SIG-M5 treated with dmso at 0.1 percent for 504 hours (cell line): ENCODE results near the gene PTP4A2.
A peak's percentile ranks its signal among the peaks of the same experiment; 100 is the strongest.
"Not testable (repeated sequence)": the region's sequence is repeated elsewhere in the genome, so short reads cannot be mapped to it uniquely, and the experiment has no call there.

Experiments
- DNase-seq: peaks from one replicate; lab custom pipeline; 2025; ENCODE audit not compliant: unreplicated experiment; lab: John Stamatoyannopoulos, UW

Gene PTP4A2

DNA sequence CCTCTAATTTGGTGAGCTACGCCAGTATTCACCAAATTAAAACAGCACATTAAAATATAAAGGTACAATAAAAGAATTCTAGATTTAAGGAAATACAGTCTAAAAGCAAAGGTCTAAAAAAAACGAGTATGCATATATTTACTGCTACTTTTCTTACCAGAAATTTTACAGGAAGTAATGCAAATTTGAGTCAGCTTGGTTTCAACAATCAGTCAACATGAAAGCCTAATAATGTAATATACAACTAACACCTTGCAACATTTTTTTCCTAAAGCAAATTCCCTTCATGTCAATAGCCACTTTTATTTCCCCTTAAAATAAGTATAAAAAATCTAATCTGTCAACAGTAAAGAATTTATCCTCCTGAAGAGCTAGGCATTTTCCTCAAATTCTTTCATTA, 11.9 kb downstream of the PTP4A2 start:
- DNase-seq: no peak

DNA sequence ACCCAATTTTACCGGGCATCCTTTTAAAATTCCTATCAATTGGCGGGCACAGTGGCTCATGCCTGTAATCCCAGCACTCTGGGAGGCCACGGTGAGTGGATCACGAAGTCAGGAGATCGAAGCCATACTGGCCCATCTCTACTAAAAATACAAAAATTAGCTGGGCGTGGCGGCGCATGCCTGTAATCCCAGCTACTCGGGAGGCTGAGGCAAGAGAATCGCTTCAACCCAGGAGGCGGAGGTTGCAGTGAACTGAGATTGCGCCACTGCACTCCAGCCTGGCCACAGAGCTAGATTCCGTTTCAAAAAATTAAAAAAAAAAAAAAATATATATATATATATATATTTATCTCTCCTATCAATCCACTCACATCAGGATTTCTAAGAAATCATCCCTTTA, 12.3 kb downstream of the PTP4A2 start:
- not testable (repeated sequence) for DNase-seq

DNA sequence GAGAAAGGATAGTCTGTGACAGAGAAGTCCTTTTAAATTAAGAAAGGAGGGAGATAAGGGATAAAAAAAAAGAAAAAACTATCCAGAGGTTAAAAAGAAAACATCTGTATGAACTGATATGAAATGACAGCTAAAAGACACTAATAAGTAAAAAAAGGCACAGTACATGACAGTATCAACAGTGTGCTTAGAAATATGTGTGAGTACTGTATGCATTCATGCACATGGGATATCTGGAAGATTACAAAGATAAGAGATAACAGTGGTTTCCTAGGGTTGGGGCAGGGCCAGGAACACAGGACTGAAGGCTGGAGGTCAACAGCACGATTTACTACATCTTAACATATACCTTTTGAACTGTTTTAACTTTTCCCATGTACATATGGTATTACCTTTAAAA, 13.3 kb downstream of the PTP4A2 start:
- no peak for DNase-seq

DNA sequence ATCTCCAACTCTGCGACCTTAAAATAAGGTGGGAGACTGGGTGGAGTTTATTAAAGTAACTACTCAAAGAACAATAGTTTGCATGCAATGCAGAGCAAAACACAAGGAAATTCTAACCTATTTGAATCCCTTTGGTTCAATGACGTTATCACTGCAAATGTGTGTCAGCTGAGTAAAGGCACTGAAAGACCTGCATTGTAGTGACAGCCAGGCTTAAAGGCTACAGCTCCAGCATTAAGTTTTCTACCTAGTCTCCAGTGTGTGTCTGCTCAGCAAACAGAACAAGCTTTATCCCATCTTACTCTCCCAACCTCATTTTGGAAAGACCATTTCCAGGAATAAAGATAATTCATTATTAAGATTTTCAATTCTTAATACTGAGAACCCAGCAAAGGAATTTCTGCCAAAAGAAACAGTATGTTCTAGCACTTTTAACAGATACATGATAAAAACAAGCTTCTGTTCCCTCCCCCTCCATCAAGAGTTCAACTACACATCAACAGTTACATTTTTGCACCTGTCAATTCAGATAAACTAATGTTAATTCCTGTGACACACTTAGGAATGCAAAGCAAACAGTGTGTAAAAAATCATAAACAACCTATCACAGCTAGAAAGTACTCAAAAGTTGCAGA, 14.2 kb downstream of the PTP4A2 start:
- no peak for DNase-seq

DNA sequence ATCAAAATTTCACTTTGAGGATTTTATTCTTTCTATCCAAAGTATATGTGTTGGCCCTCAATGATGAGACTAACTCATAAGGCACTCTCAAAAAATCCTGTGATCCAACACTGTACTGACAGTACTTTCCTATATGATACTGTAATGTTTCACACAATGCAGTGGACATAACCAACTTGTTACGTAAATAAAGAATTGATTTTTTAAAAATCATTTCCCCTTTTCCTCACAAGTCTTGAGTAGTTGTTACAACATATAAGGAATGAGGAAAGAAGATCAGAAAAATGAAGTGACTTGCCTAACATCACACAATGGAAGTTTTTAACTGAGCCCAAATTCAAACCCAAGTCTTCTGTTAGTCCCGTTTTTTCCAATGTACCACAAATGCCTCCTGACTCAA, 17.2 kb downstream of the PTP4A2 start:
- peak; percentile 75 for DNase-seq

DNA sequence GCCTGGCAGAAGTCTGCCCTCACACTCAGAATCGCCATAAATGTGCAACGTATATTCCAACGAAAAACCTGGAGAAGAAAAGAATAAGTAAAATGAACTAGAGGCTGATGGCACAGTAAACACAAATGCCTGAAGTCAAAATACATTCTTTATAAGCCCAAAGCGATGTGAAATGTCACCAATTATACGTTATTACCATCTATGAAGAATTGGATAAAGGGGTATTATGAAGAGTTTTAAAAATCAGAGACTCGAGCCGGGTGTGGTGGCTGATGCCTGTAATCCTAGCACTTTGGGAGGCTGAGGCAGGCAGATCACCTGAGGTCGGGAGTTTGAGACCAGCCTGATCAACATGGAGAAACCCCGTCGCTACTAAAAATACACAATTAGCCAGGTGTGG, 18.6 kb downstream of the PTP4A2 start:
- no peak for DNase-seq

DNA sequence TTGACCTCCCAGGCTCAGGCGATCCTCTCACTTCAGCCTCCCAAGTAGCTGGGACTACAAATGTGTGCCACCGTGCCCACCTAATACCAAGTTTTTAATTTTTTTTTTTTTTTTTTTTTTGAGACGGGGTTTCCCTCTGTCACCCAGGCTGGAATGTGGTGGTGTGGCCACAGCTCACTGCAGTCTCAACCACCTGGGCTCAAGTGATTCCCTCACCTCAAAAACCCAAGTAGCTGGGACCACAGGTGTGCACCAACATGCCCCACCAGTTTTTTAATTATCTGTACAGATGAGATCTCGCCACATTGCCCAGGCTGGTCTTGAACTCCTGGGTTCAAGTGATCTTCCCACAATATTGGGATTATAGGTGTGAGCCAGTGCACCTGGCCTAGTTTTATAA, 22.7 kb downstream of the PTP4A2 start:
- no peak for DNase-seq

DNA sequence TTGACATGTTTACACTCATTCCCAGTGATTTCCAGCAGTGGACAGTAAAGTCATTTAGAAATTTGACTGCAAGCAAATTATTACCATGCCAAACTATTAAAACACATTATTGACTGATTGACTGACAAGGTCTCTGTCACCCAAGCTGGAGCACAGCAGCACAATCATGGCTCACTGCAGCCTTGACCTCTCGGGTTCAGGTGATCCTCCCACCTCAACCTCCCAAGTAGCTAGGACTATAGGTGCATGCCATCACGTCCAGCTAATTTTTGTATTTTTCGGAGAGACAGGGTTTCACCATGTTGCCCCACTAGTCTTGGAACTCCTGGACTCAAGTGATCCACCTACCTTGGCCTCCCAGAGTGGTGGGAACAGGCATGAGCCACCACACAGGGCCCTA, 24.2 kb downstream of the PTP4A2 start:
- DNase-seq: no peak

DNA sequence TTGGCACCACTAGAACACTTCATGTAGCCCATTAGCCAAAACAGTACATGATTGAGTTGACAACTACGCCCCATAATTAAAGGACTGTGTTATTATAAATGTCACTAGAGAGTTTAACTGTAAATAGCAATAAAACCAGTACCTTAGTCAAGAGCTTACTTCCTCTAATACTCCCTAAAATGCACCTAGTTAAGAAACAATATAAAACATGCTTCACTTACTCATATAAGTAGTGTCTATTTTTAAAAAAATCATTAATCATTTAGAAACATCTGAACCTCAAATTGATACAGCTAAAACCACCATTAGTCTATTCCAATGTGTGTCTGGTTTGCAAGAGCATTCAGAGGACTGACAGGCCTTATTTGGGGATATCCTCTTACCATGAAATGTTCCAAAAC, 25.3 kb downstream of the PTP4A2 start:
- no peak for DNase-seq

DNA sequence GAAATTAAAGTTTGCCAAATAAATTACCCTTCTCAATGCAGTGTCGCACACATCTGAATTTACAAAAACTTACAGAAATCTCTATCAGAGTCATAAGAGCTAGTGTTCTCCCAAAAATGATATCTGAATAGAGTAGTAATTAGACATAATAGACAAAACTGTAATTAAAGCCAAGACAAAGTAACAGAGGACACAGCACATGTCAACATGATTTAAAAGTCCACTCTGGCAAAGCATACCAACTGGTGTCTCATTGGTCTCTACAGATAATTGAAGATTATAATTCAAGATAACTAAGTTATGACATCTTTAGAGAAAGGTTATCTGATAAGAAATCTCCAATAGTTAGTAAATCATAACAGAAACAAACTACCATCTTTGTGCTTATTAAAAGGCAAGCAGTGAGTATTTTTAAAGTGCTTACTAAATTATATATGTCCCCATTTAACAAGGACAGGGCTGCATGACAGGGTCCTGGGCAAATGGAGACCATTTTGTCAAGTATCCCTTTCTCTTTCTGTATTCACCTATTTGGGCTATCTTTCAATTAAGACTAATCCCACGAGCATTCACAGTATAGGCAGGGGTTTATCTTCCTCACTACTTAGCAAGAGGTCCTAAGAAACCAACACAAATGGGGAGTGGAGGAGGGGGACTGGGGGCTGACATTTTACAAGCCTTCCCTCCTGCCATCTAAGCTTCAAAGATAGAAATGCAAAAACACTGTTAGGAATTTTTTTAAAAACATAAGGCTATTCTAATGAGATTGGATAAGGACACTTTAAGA, 26.0 kb downstream of the PTP4A2 start:
- DNase-seq: no peak

DNA sequence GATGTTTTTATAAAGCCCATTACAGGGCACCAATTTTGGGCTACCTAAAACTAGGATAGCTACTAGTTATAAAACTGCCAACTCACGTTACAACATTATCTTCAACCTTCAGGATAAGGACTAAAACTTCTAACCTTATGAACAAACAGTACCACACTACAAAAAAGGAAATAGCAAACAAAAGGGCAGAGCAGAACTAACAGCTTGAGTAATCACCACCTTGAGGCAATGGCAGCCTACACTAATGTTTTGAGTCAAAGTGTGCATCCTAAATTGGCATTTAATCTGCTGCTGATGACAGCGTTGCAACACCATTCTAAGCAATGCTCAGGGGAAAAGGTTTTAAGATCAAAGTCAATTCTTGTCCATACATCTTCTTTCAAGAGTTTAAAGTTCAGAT, 27.2 kb downstream of the PTP4A2 start:
- DNase-seq: peak; percentile 33

DNA sequence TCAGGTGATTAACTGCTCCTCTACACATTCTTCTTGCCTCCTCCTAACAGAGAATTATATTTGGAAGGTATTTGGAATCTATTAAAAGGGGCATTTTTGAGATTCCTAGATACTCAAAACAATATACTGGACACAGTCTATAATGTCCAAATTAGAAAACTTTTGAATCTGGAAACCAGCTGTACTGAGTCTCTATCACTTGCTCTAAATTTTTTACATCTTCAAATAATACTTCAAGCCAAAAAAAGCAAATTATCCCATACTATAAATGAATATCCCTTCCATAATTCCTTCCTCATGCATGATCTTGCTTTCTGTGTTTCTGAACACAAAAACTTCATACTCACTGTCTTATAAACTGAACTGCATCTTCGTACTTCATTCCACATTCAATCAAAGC, 28.5 kb downstream of the PTP4A2 start:
- no peak for DNase-seq

DNA sequence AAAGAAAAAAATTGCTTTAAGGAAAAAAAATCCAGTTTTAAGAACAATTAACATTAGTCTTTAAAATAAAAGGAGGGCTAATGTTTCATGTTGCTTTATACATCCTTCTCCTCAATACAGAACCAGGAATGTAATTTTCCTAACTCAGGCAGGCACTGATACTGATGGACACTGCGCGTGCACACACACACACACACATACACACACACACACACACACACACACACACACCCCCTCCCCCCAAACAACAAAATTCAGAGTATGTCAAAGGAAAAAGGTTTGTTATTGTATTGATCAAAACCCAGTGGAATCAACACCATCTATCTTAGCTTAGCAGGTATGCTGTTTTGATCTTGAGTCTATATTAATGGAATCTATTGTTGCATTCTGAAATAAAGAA, 31.6 kb downstream of the PTP4A2 start:
- no peak for DNase-seq

DNA sequence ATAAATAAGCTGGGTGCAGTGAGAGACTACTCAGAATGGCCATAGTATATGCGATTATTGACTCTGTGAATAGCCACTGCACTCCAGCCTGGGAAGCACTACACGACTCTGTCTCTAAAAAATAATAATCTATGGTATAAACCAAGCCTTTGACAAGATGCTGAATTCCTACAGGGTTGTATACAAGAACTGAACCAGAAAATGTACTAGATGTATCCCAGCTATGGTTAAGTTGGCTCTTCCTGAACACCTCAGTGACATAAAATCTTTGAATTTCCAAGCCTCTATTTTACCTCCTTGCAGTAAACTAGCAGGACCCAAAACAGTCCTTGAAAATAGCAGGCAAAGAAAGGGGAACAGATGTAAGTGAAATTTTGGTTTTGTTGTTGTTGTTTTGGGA, 32.5 kb downstream of the PTP4A2 start:
- DNase-seq: no peak

DNA sequence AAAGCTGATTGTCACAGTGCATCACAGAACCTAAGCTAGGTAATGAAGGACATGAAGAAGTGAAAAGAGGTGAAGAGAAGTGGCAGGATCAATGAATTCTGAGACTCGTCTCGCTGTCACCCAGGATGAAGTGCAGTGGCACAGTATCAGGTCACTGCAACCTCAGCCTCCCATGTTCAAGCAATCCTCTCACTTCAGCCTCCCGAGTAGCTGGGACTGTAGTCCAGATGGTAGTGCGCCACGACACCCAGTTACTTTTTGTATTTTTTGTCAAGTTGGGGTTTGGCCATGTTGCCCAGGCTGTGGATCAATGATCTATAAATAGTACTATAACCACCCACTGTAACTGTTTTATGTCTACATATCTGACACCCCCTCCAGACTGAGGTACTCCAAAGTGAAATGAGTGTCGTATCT, 33.1 kb downstream of the PTP4A2 start:
- DNase-seq: no peak

DNA sequence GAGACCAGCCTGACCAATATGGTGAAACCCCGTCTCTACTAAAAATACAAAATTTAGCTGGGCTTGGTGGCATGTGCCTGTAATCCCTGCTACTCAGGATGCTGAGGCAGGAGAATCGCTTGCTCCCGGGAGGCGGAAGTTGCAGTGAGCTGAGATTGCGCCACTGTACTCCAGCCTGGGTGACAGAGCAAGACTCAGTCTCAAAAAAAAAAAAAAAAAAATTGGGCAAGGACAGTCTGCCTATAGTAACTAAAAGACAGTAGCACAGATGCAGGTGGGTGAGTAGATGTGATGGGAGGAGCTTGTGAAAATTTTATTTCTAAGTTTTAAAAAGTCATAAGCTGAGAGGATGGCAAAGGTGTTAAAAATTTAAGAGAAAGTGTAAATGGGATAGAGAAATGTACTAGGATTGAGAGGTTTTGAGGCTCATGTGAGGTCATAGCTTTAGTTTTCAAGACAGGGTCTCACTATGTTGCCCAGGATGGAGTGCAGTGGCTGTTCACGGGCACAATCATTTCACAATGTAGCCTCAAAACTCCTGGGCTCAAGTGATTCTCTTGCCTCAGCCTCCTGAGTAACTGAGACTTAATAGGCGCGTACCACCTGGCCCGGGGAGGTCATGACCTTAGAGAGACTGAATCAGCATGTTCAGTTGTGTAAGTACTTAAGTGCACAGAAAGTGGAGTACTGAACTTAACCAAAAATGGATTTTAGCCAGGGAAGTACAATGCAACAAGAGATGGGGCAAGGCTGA, 33.7 kb downstream of the PTP4A2 start:
- DNase-seq: peak; percentile 80

DNA sequence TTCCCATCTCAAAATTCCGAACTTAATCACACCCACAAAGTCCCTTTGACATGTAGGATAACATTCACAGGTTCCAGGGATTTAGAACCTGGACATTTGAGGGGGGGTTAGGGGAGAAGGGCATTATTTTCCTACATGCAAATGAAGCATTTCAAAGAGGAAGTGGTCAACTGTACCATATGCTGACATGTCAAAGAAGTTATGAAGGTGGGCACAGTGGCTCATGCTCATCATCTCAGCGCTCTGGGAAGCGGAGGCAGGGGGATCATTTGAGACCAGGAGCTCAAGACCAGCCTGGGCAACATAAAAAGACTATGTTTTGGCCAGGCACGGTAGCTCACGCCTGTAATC, 35.7 kb downstream of the PTP4A2 start:
- DNase-seq: no peak

DNA sequence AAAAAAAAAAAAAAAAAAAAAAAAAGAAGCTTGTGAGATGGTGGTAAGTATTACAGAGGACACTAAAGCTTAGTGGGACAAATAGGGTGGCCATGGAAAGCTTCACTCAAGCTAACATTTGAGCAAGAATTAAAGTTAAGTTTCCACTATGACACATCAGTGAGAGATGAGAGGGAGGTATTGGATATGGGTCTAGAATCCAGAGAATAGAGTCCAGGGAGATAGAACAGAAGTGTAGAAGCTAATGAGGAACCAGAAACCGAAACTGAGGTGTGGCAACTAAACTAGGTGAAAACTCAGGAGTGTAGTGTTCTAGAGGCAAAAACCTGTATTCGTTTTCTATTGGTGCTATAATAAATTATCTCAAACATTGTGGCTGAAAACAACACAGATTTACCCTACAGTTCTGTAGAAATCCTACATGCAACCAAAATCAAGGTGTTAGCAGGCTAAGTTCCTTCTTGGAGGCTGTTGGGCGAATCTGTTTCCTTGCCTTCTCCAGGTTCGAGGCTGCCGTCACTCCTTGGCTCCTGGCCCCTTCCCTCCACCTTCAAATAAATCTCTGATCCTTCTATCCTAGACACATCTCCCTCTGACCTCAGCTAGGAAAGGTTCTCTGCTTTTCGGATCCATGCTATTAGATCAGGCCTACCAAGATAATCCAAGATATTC, 36.2 kb downstream of the PTP4A2 start:
- DNase-seq: no peak

DNA sequence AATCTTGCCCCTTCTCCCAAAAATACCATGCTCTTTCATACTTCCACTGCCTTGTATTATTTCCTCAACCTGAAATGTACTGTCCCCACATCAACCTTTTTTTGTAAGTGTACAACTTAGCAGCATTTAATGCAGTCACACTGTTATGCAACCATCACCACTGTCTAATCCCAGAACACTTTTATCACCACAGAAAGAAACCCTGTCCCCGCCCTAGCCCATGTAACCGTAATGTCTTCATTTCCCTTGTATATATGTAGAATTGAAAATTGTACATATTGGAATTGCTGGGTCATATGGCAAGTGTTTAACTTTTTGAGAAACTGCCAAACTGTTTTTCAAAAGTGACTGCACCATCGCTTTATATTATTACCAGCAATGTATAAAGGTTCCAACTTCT, 37.4 kb downstream of the PTP4A2 start:
- DNase-seq: peak; percentile 45

DNA sequence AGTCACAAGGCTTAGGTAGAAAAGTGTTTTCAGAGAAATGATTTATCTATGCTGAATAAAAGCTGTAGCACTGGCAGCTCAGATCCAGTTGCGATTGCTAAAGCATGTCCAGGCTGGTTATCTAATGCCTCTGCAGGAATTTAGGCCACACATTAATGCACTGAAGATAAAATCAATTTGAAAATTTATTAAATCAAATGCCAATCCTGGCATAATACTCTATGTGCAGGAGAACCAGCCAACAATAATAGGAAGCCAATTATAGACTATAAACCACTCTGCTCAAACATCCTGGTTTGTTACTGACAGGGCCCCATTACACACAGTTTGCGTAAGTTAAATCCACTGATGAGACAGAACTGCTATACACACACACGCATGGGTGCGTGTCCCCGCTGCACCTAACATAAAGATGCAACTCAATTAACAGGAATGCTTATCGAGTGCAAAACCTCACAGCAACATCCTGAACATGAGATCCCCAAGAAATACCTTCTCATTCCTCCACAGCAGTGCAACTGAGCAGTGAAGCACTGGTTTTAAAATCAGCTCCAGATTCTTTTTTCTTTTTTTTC, 40.6 kb downstream of the PTP4A2 start:
- DNase-seq: no peak

DNA sequence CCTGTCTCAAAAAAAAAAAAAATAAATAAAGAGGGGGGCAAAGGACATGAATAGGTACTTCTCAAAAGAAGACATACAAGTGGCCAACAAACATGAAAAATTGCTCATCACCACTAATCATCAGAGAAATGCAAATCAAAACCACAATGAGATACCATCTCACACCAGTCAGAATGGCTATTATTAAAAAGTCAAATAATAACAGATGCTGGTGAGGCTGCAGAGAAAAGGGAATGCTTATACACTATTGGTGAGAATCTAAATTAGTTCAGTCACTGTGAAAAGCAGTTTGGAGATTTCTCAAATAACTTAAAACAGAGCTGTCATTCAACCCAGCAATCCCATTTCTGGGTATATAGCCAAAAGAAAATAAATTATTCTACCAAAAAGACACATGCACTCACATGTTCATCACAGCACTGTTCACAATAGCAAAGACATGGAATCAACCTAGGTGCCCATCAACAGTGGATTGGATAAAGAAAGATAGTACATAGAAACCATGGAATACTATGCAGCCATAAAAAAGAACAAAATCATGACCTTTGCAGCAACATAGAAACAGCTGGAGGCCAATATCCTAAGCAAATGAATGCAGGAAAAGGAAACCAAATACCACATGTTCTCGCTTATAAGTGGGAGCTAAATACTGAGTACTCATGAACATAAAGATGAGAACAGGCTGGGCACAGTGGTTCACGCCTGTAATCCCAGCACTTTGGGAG, 42.5 kb downstream of the PTP4A2 start:
- not testable (repeated sequence) for DNase-seq
